OCI-LY3 (cell line): ENCODE results near the gene CCSER1.

Experiments used
- EZH2phosphoT487 ChIP-seq: fragments of 200-600 bp; shearing (Covaris generic); IDR thresholded peaks from 2 replicates; pipeline ENCODE4 v1.6.1; 2018; ENCODE audit warnings: antibody characterized with exemption, mixed run types, low read depth
- TF ChIP-seq, protein P1 (sequence below): fragments of 200-600, 300-600 bp; sonication (generic); IDR thresholded peaks from 2 replicates; pipeline ENCODE4 v1.5.1; 2014; ENCODE audit warnings: antibody characterized with exemption, low read length, low read depth

DNA sequence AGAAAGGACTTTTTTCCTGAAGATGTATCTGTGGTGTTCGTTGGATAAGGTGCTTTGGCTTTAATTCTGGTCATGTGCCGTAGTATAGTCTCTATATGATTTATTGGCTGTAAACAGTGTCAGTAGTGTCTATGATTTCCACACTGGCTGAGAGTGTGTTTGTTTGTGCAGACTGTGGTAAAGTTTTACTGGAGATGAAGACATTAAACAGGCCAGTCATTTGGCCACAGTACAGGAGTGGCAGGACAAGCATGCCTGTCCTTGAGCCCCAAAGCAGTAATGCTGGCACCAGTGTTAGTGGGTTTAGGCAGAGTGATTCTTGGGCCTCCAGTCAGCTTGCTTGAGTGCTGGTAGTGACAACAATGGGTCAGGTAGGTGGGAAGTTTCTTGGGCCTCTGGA, 1152.7 kb downstream of the CCSER1 start:
- TF ChIP-seq EZH2phosphoT487: no peak
- TF ChIP-seq, protein P1, sequence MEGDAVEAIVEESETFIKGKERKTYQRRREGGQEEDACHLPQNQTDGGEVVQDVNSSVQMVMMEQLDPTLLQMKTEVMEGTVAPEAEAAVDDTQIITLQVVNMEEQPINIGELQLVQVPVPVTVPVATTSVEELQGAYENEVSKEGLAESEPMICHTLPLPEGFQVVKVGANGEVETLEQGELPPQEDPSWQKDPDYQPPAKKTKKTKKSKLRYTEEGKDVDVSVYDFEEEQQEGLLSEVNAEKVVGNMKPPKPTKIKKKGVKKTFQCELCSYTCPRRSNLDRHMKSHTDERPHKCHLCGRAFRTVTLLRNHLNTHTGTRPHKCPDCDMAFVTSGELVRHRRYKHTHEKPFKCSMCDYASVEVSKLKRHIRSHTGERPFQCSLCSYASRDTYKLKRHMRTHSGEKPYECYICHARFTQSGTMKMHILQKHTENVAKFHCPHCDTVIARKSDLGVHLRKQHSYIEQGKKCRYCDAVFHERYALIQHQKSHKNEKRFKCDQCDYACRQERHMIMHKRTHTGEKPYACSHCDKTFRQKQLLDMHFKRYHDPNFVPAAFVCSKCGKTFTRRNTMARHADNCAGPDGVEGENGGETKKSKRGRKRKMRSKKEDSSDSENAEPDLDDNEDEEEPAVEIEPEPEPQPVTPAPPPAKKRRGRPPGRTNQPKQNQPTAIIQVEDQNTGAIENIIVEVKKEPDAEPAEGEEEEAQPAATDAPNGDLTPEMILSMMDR: no peak
